HL-60/S4 (cell line): ENCODE results near the gene HAND1.

Experiments used
- in situ Hi-C: fragments of 300-500 bp; cut with MboI; formaldehyde crosslinking; loops from 2 replicates; pipeline ENCODE4 v1.14.3; 2022; ENCODE audit warnings: low sequenced_read_pairs

HAND1 gene

DNA sequence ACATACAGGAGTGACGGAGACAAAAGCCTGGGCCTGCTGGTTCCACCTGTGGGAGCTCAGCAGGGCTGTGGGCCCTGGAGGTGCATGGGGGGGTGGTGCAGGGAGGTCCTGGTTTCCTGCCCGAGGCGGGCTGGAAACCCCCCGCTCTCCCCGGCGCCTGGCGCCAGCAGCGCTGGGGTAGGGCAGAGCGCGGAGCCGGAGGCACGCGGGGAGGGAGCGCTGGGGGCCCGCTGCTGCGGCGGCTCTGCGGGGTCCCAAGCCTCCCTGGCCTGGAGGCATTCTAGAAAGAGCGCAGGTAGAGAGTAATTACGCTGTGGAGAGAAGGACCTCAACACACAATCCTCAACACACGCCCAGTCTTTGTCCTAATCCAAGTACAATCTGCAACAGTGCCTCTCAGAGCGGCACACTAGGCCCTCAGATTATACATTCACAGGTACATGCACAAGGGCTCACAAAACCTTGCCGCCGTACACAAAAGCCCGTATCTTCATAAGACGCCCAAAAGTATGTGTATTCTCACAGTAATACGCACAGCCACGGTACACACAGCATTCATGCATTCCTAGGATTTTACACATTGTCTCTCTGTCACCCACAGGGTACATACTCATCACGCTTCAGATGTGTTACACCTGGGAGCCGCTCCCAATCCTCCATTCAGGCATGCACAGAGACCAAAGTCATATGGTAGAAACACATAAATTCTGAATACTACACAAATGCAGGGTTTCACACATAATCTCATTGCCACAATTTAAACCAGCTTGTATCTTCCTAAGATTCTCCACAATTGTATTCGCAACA, 2.1 kb upstream of the HAND1 start:
- in situ Hi-C loops = no loop called here

DNA sequence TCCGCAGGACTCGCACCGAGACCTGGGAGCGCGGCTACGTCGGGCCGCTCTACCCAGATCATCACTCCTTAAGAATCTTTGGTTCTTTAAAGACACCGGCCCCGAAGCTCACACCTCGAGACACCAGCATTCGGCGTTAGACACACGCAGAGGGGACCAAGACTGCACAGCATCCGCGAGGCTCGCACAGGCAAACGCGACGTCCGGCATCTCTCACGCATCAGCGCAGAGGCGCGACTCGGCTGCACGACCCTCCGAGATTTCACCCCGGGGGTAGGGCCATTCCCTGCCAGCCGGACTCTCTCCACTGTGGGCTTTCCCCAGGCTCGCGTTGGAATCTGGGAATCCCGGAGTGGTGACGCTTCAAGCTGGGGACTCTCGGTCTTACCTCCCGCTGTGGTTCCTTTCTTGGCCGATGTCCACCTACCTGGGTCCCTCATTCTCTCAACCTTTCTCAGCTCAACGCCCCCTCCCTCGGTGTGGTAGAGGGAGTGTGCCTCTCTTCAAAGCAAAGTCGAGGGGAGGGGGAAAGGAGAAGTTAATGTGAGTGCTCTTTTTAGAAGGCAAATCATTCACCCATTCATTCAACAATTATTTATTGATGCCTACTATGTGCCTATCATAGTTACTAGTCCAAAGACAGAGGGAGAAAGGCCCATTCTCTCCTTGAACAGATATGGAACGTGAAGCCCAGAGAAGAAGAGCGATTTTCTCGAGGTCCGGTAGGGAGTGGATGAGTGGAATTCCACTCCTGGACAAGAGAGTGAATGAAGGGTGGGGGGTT, 1.3 kb upstream of the HAND1 start:
- in situ Hi-C loops = no loop called here

DNA sequence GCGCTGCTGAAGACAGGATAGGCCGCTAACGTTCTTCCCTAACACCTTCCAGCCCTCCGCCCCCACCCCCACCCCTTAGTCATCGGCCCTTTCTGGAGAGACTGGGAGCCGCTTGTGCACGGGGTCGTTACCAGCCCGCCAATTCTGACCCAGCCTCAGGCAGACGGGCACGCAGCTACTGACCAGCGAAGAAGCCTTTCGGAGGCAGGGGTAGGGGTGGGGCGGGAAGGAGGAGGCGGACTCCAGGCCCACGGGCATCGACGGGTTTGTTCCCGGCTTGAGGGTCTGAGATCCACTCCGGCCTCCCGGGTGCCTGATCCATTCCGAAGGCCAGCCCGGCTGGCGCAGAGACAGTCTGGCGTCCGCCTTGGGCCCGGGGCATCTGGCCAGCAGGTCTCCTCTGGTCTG, 729 bp upstream of the HAND1 start:
- in situ Hi-C loops = no loop called here

DNA sequence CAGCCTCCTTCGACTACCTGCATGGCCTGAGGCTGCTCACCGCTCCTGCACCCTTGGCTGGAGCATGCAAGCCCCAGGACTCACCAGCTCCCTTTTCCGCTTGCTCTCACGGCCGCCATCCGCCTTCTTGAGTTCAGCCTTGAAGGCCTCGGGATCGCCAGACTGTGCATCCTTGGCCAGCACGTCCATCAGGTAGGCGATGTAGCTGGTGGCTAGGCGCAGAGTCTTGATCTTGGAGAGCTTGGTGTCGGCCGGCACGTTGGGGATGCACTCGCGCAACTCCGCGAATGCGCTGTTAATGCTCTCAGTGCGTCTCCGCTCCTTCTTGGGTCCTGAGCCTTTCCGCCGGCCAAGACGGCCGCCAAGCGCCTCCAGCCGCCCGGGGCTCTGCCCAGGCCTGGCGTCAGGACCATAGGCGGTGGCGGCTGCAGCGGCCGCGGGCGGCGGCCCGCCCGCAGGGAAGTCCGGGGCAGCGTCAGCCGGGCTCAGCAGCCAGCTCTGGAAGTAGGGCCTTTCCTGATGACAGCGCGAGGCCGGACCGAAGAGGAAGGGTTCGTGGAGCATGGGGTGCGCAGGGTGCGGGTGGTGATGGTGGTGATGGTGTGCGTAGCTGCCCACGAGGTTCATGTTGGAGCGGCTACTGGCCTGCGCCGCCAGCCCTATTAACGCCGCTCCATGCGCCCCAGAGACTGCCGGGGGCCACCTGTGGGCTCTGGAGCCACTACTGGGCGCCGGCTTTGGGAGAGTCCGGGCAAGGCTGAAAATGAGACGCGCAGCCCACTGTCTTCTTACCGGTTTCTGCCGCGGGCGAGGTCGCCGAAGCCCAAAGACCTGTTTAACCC, 424 bp downstream of the HAND1 start:
- in situ Hi-C loops = no loop called here

DNA sequence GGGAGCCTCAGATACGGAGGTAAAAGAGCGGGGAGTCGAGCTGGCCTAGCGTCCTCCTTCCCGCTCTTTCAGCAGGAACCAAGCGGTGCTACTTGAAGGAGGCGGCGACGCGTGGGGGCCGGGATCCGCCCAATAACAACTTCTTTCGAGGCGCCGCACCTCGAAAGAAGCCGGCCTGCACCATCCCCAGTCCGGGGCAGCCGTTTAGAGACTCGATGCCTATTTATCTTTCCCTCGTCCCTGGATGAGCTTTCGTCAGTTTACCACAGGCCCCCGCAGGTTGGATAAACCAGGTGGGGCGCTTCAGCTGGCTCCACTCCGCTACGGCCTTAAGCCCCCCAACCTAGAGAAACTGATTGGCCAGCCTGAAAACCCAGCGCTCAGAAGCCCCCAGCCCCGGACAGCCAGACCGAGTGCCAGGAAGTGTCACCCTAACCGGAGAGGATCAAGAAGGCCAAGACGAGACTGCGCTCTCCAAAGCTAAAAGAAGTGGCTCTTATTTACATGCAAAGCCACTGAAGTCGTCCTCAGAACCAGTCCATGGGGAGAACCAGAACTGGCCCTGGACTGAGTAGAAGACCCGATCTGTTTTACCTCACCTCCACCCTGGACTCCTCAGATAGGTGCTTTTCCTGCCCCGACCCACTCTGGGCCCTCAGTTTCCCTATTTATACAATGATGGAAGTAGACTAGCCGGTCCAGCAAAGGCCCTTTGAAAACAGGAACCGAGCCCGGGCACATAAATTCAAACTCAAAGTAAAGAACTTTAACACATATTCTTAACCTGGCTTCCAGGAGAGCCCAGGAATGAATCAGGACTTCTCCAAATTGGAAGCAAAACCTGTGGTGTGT, 1.4 kb downstream of the HAND1 start:
- in situ Hi-C loops = no loop called here

DNA sequence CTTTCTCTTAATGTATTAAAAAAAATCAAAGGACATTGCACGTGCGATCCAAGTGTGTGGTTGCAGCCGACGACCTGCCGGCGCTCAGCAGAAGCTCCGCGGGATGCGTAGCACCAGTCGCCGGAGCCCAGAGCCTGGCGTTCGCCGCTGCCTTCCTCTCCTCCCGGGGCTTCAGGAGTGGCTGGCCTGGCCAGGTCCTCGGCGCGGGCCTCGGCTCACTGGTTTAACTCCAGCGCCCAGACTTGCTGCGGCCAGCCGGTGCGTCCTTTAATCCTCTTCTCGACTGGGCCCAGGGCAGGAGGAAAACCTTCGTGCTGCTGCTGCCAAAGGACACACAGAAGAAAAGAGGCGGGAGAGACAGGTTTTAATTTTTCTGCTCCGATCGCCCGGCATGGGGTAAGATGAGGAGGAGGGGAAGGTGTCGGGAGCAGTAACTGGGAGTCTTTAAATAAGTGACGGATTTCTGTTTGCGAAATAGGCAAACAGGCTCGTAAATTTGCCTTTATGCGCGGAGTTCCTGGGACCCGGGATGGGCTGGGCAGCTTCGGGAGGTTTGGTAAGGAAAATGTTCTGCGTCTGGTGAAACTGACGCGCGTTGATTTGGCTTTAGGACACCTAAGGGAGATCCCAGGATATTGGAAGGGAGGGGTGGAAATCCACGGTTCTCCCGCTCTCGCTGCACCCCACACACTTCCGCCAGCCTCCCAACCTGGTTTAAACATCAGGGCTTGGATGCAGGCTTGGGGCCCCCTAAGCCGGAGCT, 2.3 kb downstream of the HAND1 start:
- in situ Hi-C loops = no loop called here

DNA sequence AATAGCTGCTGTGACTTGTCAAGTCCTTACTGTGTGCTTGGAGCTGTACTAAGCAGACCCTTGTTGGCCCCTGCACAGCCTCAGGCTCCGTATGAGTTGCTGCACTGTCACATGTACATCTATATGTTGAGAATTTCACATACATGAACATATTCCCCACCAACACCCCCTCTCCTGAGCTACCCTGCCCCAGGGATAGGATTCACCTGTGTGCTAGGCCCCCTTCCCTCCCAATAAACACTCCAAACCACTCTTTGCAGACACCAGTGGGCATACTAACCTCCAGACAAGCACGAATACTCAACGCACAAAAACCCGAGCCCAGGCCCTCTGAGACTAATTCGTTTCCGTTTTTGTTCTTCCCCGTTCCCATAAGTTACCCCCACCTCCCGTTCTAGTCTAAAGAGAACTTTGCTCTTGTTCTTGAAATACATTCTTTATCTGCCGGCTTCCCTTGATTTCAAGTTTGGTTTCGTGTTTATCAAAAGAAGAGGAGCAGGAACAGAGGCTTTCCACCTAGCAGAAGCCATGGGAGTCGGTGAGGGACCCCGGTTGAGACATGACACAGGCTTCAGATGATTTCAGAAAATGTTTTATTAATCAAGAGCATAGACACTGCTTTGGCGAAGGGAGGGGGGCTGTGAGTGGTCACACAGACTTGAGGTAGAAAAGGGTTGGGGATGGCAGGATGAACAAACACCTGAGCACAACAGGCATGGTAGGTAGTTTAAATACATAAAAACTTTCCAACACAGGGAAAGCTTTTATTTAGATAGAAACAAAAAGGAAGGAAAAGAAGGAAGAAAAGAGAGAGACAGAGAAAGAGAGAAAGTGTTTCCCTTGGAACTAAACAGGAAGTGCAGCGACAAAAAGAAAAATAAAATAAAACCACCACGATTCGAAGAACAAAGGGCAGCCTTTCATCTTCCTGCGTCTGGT, 3.4 kb downstream of the HAND1 start:
- in situ Hi-C loops = no loop called here

DNA sequence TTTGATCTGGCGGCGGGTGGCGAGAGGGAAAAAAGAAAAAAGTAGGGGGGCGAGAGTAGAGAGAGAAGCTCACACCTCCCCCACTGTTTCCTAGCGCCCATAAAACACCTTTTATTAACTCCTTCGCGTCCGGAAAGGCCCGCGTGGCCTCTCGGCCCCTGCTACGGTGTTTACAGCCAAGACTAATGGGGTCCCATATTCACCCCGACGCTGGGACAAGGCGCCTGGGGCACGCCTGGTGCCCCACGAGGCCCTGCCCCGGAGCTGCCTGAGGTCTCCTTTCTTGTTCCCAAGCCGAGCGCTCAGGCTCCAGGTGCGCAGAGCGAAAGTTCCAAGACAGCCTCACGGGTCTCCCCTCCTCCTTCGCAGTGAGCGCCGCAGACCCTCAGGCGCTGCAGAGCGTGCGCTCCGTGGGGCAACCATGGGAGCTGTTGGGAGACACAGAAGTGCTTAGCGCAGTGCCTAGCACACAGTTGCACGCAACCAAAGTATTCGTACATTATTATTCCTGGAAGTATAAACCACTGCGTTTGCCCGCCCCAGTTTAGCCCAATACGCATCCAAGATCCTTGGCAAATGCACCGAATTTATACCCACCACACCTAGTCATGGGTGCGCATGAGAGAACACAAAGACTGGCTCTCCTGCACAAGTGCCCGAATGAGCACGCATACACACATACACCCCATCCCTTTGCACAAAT, 4.3 kb downstream of the HAND1 start:
- in situ Hi-C loops = no loop called here

DNA sequence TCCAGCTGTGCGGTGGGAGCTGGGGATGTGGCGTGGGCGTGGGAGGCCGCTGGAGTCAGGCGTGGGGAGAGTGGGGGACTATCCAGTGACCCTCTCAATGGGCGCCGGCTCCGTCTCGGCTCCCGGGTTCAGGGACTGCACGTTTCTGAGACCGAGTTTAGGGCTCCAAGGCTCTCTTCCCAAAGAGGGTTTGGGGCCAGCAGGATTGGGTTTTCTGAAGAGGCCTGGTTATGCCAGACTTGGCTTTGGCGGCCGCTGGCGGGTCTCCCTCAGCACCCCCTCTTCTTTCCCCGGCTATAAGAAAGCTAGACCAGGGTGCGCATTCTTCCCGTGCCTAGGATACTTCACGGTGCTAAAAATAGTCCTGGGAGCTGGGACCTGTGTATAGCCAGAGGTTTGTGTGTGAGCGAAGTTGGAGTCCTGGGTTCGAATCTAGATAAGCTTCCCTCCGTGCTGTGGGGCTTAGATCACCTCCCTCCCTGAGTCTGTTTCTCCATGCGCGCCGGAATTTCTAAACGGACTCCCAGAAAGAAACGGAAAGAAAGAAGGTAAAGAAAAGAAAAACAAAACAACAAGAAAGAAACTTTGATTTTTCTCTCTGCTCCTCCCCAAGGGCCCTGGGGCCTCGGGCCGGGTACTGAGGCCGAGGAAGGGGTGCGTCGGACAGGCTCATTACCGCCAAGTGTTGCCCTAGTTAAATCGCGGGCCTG, 5.0 kb downstream of the HAND1 start:
- in situ Hi-C loops = no loop called here

DNA sequence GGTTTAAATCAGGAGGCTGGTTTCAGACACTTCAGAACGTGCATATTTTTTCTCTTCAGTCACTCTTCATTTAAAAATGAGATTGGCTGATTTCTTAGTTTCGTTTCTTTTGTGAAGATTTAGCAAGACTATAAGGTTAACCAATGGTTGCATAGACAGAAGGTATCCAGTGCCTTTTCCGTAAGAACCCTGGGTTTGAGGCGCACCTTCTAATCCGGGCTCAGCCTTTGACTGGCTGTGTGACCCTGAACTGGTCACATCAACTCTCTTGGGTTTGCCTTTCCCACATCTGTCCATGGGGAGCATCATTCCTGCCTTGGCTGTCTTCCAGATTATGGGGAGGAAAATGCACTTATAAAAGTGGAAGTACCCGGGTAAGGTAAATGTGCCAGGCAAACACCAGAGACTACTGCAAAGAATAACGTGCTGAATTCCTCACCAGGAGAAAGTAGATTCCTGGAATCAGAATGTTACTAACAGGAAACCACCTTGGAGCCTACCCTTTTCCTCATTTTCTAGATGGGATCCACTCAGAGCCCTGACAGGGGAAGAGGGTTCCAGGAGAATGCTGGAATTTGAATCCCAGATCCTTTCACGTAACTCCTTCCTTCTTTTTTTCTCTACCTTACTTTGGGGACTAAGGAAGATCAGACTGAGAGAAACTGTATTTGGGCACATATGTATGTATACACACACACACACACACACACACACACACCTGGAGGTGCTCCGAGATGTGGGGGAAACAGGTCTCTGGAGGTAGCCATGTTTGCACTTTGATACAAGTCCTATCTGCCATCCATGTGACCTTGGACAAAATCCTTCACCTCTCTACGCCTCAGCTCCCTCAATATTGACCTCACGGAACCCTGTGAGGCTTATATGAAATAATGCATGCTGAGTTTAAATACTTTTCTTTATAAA, 6.8 kb downstream of the HAND1 start:
- in situ Hi-C loops = no loop called here

DNA sequence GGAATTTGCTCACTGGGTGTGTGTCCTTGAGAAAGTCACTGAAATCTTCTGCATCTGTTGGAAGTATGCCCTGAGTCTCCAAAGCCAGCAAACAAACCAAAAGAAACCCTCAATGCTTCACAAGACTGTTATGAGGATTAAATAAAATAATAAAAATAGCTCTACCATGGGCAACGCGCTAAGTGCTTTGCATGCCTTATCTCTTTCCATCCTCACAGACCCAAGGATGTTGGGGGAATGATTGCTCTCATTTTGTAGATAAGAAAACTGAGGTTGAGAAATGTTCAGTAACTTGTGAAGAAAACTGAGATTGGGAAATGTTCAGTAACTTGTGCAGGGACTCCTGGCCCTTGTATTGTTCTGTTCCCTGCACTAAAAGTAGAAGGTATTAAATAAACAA, 7.9 kb downstream of the HAND1 start:
- in situ Hi-C loops = no loop called here

DNA sequence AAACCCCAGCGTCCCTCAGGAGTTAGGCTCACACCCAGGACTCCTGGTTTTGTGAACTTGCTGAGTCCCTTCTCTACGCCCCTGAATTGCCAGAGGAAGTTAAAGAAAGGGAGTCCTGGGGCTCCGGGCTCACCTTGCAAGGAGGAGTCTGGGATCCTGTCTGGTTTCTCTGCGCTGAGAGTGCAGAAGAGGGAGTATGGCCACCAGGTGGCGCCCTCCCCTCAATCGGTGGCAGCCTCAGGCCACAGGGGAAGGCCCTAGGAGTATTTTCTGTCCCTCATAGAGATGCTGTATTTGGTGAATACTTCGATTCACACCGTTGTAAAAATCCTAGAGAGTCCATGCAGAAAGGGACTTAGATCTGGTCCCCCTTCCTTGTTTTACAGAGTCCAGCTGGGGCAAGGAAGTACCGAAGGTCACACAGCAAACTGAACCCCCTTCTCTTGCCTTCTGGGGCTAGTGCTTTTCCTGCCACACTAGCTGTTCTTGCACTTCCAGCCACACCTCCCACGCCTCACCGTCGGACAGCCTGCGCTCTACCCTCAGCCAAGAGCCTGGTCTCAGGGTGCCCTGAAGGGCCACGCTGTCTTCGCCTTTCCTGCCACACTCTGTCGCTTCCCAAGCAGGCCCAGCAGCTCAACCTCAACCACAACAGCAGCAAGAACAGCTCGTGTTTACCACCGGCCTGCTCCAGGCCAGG, 10.2 kb downstream of the HAND1 start:
- in situ Hi-C loops = no loop called here

DNA sequence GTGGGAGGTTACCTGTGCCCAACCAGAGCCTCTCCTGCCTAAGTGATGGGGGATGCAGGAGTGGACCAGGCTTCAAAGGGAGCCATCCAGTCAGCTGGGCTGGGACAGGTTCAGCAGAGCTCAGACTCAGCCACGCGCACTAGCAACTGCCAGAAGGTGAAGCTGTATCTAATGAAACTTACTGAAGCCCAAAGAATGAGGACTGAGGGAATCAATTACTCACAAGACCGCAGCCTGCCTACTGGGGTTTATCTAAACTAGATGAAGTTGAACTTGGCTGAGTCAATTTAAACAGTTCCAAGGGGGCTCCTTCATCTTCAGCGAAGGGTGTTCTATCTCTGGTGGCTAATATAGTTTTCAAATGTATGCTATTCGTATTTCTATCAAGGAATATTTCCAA, 11.4 kb downstream of the HAND1 start:
- in situ Hi-C loops = no loop called here

DNA sequence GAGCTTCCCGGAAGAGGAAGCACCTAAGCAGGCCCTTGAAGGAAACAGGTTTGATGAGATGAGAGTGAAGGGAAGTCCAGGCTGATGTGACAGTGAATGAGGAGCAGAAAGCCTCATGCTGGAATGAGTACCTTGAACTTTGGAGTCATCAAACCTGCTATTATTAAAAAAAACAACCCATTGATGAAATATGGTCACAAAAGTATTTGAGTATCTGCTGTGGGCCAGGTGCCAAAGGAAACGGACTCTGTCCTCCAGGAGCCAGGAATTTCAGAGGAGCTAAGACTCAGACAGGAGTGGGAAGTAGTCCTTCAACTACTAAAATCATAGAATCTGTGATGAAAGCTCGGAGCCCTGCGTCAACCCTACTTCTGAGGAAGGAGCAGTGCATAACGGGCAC, 11.9 kb downstream of the HAND1 start:
- in situ Hi-C loops = no loop called here

DNA sequence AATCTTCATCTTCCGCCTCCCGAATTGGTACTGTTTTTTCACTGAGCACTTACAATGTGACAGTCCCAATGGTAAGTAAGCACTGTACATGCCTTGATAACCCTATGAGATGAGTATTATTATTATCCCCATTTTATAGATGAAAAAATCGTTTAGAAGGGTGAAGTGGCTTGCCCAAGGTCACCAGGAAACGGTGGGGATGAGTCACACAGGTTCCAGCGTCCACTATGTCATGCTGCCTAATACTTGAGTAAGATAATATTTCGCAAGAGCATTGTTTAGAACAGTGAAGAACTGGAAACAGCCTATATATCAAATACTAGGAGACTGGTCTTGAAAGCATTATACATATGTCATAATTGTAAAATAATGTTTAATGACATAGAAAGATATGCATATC, 12.9 kb downstream of the HAND1 start:
- in situ Hi-C loops = no loop called here

DNA sequence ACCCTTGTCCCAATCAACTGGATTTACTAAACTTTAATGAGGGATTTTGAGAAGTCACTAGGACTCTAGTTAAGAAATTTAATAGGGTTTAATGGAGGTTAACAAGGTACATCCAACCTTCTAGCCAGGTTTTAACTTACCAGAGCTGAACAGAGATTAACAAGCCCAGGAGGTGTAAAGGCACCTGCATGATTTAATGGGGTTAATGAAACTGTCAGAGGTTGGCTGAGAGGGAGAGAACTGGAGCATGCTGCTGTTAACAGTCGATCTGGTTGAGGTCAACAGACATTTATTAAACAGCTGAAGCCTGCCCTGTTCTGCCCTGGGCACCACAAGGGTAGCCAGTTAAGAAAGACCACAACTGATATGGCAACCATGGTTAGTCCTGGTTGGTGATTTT, 13.6 kb downstream of the HAND1 start:
- in situ Hi-C loops = no loop called here
